ENCODE results near the gene R3HDML.

DNA sequence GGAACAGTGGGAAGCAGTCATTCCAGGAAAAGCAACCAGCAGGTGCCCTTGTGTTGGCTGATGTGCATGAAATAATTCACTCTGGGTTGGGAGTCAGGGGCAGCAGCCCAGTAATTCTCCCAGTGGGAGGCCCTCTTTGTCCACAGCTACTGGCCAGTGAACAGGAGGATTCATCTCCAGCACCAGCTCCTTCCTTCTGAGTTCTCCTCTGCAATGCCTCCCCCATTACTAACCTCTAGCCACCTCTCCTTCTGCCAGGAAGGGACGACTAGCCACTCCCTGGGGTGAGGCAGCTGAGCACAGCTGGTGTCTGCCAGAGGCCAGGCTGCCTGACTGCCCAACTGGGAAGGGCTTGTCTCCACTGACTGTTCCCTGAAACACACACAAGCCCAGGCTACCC is 12.5 kb upstream of the R3HDML start:
- no peak for TF ChIP-seq POLR2A (IDR thresholded peaks at IDR 0.05)
- TF ChIP-seq CTCF (IDR thresholded peaks at IDR 0.05): no peak
